Measurements from ENCODE around the gene VRTN. TPM values are rescaled to one million over a fixed set of nuclear protein-coding genes. Genes with fewer than 3 reads are reported as not detected.
A peak's percentile ranks its signal among the peaks of the same experiment; 100 is the strongest.

Gene VRTN
- total and polyA plus RNA-seq, 2 of the 13 experiments (the other 11 are each of a cell fraction or from before 2014, with no cell fraction given), result not detected

- TF ChIP-seq ATF6 (CRISPR knock-in tag; conservative IDR thresholded peaks at IDR 0.05) (peak; percentile 41; the same call in 1 of the 2 replicates), ZNF740 (CRISPR knock-in tag; IDR thresholded peaks at IDR 0.05) (no peak), HCFC1 (IDR thresholded peaks at IDR 0.05; ENCODE audit: low read depth, low read length) (peak; percentile 44; the same call in 1 of the 2 replicates), USF2 (IDR thresholded peaks at IDR 0.05; ENCODE audit: low read depth, low read length) (no peak), USF2 (CRISPR knock-in tag; IDR thresholded peaks at IDR 0.05; ENCODE audit: borderline replicate concordance) (no peak), ERF (CRISPR knock-in tag; IDR thresholded peaks at IDR 0.05) (peak; percentile 68), TFAP4 (IDR thresholded peaks at IDR 0.05; ENCODE audit: borderline replicate concordance, low read depth) (peak; percentile 58; the same call in 1 of the 2 replicates), ZNF512B (CRISPR knock-in tag; IDR thresholded peaks at IDR 0.05; ENCODE audit: borderline replicate concordance) (peak; percentile 62; the same call in 1 of the 2 replicates), ATF4 (CRISPR knock-in tag; IDR thresholded peaks at IDR 0.05) (peak in 1 of 2 experiments; percentile 3; a peak in 1 of 4 replicates), ZNF792 (CRISPR knock-in tag; IDR thresholded peaks at IDR 0.05) (peak; percentile 74; the same call in 1 of the 2 replicates), ZFX (CRISPR knock-in tag; IDR thresholded peaks at IDR 0.05; ENCODE audit: low read depth) (peak; percentile 98), RORA (CRISPR knock-in tag; IDR thresholded peaks at IDR 0.05) (no peak), ZNF253 (CRISPR knock-in tag; IDR thresholded peaks at IDR 0.05; ENCODE audit: borderline replicate concordance) (no peak), CBX5 (CRISPR knock-in tag; IDR thresholded peaks at IDR 0.05; ENCODE audit: borderline replicate concordance) (no peak), GPN1 (CRISPR knock-in tag; IDR thresholded peaks at IDR 0.05; ENCODE audit: borderline replicate concordance) (no peak), POGZ (CRISPR knock-in tag; IDR thresholded peaks at IDR 0.05) (peak; percentile 77), ZSCAN29 (CRISPR knock-in tag; conservative IDR thresholded peaks at IDR 0.05) (no peak), ZNF24 (IDR thresholded peaks at IDR 0.05) (no peak), ZSCAN12 (CRISPR knock-in tag; IDR thresholded peaks at IDR 0.05) (no peak)
These were observed 45.4 kb upstream of the VRTN start, which contains the start of gene ABCD4 (continued) for GRCh38 chr14:74302634-74303569.

Measured in HepG2 (cell line).